ENCODE results near the gene KANK4. TPM values are rescaled to one million over a fixed set of nuclear protein-coding genes. Genes with fewer than 3 reads are reported as not detected.

The KANK4 gene
- polyA plus RNA-seq, 2 of the 4 experiments (the other 2 are of a cell fraction) = 0.66 to 0.81 TPM

DNA sequence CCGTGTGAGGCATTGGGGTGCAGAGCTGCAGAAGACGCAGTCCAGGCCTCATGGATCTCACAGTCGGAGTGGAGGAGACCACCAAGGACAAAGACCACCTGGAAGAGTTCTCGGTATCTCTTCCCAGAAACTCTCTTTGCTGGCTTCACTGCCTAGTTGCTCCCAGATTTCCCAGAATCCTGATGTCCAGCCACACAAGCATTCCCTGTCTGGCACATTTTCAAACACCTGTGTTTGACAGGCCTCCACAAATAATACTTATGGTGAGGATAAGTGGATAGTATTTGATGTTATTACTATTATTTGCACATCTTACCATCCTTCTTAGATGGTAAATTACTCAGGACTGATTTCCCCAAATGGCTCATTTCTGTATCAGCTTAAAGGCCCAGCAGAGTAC, 27.7 kb upstream of the KANK4 start (continued):
- TF ChIP-seq, protein P1, sequence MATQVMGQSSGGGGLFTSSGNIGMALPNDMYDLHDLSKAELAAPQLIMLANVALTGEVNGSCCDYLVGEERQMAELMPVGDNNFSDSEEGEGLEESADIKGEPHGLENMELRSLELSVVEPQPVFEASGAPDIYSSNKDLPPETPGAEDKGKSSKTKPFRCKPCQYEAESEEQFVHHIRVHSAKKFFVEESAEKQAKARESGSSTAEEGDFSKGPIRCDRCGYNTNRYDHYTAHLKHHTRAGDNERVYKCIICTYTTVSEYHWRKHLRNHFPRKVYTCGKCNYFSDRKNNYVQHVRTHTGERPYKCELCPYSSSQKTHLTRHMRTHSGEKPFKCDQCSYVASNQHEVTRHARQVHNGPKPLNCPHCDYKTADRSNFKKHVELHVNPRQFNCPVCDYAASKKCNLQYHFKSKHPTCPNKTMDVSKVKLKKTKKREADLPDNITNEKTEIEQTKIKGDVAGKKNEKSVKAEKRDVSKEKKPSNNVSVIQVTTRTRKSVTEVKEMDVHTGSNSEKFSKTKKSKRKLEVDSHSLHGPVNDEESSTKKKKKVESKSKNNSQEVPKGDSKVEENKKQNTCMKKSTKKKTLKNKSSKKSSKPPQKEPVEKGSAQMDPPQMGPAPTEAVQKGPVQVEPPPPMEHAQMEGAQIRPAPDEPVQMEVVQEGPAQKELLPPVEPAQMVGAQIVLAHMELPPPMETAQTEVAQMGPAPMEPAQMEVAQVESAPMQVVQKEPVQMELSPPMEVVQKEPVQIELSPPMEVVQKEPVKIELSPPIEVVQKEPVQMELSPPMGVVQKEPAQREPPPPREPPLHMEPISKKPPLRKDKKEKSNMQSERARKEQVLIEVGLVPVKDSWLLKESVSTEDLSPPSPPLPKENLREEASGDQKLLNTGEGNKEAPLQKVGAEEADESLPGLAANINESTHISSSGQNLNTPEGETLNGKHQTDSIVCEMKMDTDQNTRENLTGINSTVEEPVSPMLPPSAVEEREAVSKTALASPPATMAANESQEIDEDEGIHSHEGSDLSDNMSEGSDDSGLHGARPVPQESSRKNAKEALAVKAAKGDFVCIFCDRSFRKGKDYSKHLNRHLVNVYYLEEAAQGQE (IDR thresholded peaks at IDR 0.05) = no peak
- TF ChIP-seq, protein P2, sequence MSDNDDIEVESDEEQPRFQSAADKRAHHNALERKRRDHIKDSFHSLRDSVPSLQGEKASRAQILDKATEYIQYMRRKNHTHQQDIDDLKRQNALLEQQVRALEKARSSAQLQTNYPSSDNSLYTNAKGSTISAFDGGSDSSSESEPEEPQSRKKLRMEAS (IDR thresholded peaks at IDR 0.05) = no peak
- TF ChIP-seq, protein P3, sequence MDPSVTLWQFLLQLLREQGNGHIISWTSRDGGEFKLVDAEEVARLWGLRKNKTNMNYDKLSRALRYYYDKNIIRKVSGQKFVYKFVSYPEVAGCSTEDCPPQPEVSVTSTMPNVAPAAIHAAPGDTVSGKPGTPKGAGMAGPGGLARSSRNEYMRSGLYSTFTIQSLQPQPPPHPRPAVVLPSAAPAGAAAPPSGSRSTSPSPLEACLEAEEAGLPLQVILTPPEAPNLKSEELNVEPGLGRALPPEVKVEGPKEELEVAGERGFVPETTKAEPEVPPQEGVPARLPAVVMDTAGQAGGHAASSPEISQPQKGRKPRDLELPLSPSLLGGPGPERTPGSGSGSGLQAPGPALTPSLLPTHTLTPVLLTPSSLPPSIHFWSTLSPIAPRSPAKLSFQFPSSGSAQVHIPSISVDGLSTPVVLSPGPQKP (IDR thresholded peaks at IDR 0.05; ENCODE audit: low read depth, low read length) = no peak
- TF ChIP-seq KDM1A (IDR thresholded peaks at IDR 0.05; ENCODE audit: low read depth) = no peak
- TF ChIP-seq, protein P4, sequence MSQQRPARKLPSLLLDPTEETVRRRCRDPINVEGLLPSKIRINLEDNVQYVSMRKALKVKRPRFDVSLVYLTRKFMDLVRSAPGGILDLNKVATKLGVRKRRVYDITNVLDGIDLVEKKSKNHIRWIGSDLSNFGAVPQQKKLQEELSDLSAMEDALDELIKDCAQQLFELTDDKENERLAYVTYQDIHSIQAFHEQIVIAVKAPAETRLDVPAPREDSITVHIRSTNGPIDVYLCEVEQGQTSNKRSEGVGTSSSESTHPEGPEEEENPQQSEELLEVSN (IDR thresholded peaks at IDR 0.05; ENCODE audit: borderline replicate concordance, low read depth) = no peak

DNA sequence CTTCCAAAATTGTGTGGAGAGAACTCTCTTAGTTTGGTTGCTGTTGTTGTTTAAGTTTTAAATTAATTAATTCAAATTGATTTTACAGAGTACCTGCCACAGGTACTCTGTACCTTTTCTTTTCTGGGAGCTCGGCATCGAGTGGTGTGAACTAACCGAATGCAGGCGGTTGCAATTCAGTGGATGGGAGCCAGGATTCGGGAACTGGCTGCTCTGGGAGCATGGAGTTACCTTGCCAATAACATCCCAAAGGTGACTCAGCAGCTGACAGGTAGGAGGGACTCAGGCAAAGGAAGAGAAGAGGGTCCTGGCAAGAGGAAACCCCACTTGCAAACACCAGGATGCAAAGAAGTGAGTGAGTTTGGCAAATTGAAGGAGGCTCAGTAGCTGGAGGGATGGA, 24.7 kb upstream of the KANK4 start:
- ChIA-PET CTCF (interaction anchor here (1.1 to 1.2 kb wide), 3 partner anchors 12 to 168 kb away, joined by 3 to 6 read pairs (median 3); no protein-coding TSS in a partner anchor), POLR2A (no interaction called here)
- FAIRE-seq = no peak
- 90% methylated on average over 5 of the region's 5 CpGs for WGBS (ENCODE audit: missing lambda C conversion rate)
- DNase-seq (ENCODE audit: low read depth in 1 of 2, low spot score in 1 of 2) = no peak
- no peak overlapping the region for H3K4me2 ChIP-seq
- H3K4me1 ChIP-seq = no peaks in the 10 kb centered on the region
- TF ChIP-seq, protein P3 (IDR thresholded peaks at IDR 0.05; ENCODE audit: low read depth, low read length) = no peak
- TF ChIP-seq JUNB (IDR thresholded peaks at IDR 0.05) = no peak
- no peak for TF ChIP-seq SMC3 (IDR thresholded peaks at IDR 0.05)
- TF ChIP-seq RAD21 (conservative IDR thresholded peaks at IDR 0.05 in 1 of 2, IDR thresholded peaks at IDR 0.05 in 1 of 2) = no peak
- TF ChIP-seq POLR2AphosphoS2 (conservative IDR thresholded peaks at IDR 0.05; ENCODE audit: low read length) = no peak
- TF ChIP-seq POLR2A (IDR thresholded peaks at IDR 0.05; ENCODE audit: low read length) = no peak
- no peak for TF ChIP-seq ESRRA (IDR thresholded peaks at IDR 0.05; ENCODE audit: borderline replicate concordance, low read length)
- TF ChIP-seq HOXA7 (CRISPR knock-in tag; IDR thresholded peaks at IDR 0.05) = no peak
- no peak for TF ChIP-seq TFCP2L1 (CRISPR knock-in tag; IDR thresholded peaks at IDR 0.05)
- TF ChIP-seq, protein P5, sequence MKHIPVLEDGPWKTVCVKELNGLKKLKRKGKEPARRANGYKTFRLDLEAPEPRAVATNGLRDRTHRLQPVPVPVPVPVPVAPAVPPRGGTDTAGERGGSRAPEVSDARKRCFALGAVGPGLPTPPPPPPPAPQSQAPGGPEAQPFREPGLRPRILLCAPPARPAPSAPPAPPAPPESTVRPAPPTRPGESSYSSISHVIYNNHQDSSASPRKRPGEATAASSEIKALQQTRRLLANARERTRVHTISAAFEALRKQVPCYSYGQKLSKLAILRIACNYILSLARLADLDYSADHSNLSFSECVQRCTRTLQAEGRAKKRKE (CRISPR knock-in tag; IDR thresholded peaks at IDR 0.05; ENCODE audit: low read depth) = no peak
- no peak for TF ChIP-seq MAFK (IDR thresholded peaks at IDR 0.05; ENCODE audit: partially characterized antibody)
- no peak for TF ChIP-seq KDM5A (IDR thresholded peaks at IDR 0.05)
- no peak for TF ChIP-seq EHF (CRISPR knock-in tag; IDR thresholded peaks at IDR 0.05)
- TF ChIP-seq, protein P6, sequence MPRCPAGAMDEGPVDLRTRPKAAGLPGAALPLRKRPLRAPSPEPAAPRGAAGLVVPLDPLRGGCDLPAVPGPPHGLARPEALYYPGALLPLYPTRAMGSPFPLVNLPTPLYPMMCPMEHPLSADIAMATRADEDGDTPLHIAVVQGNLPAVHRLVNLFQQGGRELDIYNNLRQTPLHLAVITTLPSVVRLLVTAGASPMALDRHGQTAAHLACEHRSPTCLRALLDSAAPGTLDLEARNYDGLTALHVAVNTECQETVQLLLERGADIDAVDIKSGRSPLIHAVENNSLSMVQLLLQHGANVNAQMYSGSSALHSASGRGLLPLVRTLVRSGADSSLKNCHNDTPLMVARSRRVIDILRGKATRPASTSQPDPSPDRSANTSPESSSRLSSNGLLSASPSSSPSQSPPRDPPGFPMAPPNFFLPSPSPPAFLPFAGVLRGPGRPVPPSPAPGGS (IDR thresholded peaks at IDR 0.05) = no peak
- TF ChIP-seq ZFP36 (IDR thresholded peaks at IDR 0.05; ENCODE audit: borderline replicate concordance, partially characterized antibody) = no peak
- no peak for TF ChIP-seq CHD4 (IDR thresholded peaks at IDR 0.05; ENCODE audit: borderline replicate concordance)
- H3K27ac ChIP-seq = no peak overlapping the region
- H3K9me3 ChIP-seq = no peaks in the 10 kb centered on the region
- no peak for ATAC-seq
- no peak overlapping the region for H3K4me3 ChIP-seq

All from A549 (cell line).